Pons (tissue), 1 donor: Measurements from ENCODE around the gene TICAM2.

Experiments used
- DNase-seq: peaks from one replicate; pipeline ENCODE4 v3.0.0-alpha.2; 2016; ENCODE audit warnings: low spot score

Gene TICAM2

DNA sequence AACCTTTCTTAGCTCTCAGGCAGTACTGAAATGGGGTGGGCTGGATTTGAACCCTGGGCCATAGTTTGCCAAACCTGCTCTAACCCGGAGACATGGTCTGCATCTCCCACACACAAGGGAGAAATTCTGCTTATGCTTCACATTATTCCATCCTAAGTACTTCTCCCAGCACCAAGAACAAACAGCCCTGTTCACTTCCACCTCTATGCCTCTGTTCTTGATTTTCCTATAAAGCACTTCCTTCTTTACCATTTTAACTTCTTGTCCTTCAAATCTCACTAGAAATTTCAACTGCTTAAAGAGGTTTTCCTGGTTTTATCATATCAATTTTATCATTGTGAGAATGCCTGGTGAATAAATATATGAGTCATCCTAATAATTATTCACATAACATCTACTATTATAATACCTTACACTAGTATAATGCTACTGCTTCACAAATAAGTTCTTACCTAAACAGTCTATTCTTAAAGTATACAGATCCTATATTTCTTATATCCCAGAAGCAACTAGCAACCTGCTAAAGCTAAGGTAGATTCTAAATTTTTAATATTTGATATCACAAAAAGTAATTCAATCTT is 70.4 kb downstream of the TICAM2 start:
- DNase-seq = no peak

DNA sequence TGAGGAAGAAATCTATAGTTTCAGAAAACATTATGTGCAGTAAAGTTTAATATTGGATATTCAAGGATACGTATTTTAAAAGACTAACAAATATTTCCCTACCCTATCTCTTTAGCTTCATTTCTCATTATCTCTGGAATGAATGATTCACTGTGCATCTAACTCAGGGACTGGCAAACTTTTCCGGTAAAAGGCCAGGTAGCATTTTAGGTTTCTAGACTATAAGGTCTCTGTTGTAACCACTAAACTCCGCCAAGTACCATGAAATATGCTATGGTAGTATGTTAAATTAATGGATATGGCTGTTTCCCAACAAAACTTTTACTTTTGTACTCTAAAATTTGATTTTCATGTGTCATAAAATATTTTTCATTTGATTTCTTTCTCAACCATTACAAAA is 70.9 kb downstream of the TICAM2 start:
- no peak for DNase-seq

DNA sequence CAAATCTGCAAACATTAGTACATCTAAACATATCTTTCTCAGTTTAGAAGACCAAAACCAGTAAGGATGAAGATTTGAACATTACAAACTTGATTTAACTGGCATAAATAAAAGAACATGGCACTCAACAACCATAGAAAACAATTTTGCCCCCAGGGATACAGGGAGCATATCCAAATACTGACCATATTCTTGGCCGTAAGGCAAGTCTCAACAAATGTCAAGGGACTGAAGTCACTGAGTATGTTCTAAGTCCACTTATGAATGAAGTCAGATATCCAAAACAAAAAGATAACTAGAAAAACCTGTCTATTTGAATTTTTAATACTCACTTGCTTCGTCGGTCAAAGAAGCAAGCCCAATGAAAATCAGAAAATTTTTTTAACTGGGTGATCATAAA is 71.9 kb downstream of the TICAM2 start:
- no peak for DNase-seq
